NB4 (cell line): ENCODE data around the gene TIAM2.
"Not testable (repeated sequence)": the region's sequence is repeated elsewhere in the genome, so short reads cannot be mapped to it uniquely, and the experiment has no call there.

Experiments
- CTCF ChIP-seq: IDR thresholded peaks from one replicate; pipeline ENCODE4 v1.5.1; 2012; ENCODE audit warnings: low read depth, low read length
- MAX ChIP-seq: IDR thresholded peaks from 2 replicates; pipeline ENCODE4 v1.6.1; 2011; ENCODE audit warnings: low read depth, low read length
- MYC ChIP-seq: IDR thresholded peaks from 2 replicates; pipeline ENCODE4 v1.6.1; 2011; ENCODE audit warnings: low read depth, low read length
- POLR2A ChIP-seq: IDR thresholded peaks from 2 replicates; pipeline ENCODE4 v1.6.1; 2011; ENCODE audit warnings: mild to moderate bottlenecking; ENCODE audit not compliant: insufficient read length; ENCODE audit errors: extremely low read depth

GRCh38 chr6:155218711-155219110 lies 223.6 kb downstream of the TIAM2 start:
- TF ChIP-seq MYC, CTCF, POLR2A, MAX: not testable (repeated sequence)
